H9 (cell line): ENCODE results near the gene BRSK1. TPM values are rescaled to one million over a fixed set of nuclear protein-coding genes. Genes with fewer than 3 reads are reported as not detected.

Source experiments
- DNase-seq: peaks from one replicate; pipeline ENCODE4 v3.0.0-alpha.2; 2017
- H2AFZ ChIP-seq: one replicate; pipeline ENCODE4 v1.6.1; 2013; ENCODE audit warnings: mild to moderate bottlenecking, low read length, control low read depth, moderate library complexity
- H2AK5ac ChIP-seq: 2 replicates; pipeline ENCODE4 v1.6.1; 2013; ENCODE audit warnings: low read length, control low read depth, mixed read lengths; ENCODE audit not compliant: insufficient read length
- H2BK120ac ChIP-seq: one replicate; pipeline ENCODE4 v1.6.1; 2013; ENCODE audit warnings: low read depth, mild to moderate bottlenecking, low read length, control low read depth, inconsistent platforms; ENCODE audit not compliant: poor library complexity, severe bottlenecking
- H2BK12ac ChIP-seq: 2 replicates; pipeline ENCODE4 v1.6.1; 2013; ENCODE audit warnings: low read length, control low read depth, mixed read lengths, low read depth; ENCODE audit not compliant: insufficient read length
- H2BK15ac ChIP-seq: 2 replicates; pipeline ENCODE4 v1.6.1; 2013; ENCODE audit warnings: low read depth, low read length, control low read depth
- H2BK20ac ChIP-seq: one replicate; pipeline ENCODE4 v1.6.1; 2013; ENCODE audit warnings: low read depth, mild to moderate bottlenecking, low read length, control low read depth, inconsistent platforms; ENCODE audit not compliant: poor library complexity, severe bottlenecking
- H2BK5ac ChIP-seq: 2 replicates; pipeline ENCODE4 v1.6.1; 2013; ENCODE audit warnings: low read length, control low read depth, mixed read lengths; ENCODE audit not compliant: insufficient read length
- H3K14ac ChIP-seq: 2 replicates; pipeline ENCODE4 v1.6.1; 2013; ENCODE audit warnings: low read length, control low read depth; ENCODE audit not compliant: insufficient read depth
- H3K18ac ChIP-seq: 2 replicates; pipeline ENCODE4 v1.6.1; 2013; ENCODE audit warnings: low read depth, mild to moderate bottlenecking, mixed read lengths, low read length, control low read depth; ENCODE audit not compliant: insufficient read length
- H3K23ac ChIP-seq: 2 replicates; pipeline ENCODE4 v1.6.1; 2013; ENCODE audit warnings: low read length, control low read depth, mixed read lengths, low read depth; ENCODE audit not compliant: insufficient read length
- H3K23me2 ChIP-seq: 2 replicates; pipeline ENCODE4 v1.6.1; 2013; ENCODE audit warnings: low read depth, mild to moderate bottlenecking, mixed read lengths, low read length, control low read depth; ENCODE audit not compliant: insufficient read length, poor library complexity, severe bottlenecking
- H3K27ac ChIP-seq: 2 replicates; pipeline ENCODE4 v1.5.1; 2013; ENCODE audit warnings: low read length, control low read depth, mixed read lengths, low read depth; ENCODE audit not compliant: insufficient read length
- H3K27me3 ChIP-seq: 2 replicates; pipeline ENCODE4 v1.6.1; 2013; ENCODE audit warnings: low read length, control low read depth, inconsistent platforms; ENCODE audit not compliant: insufficient read depth
- H3K4ac ChIP-seq: 2 replicates; pipeline ENCODE4 v1.6.1; 2013; ENCODE audit warnings: low read depth, mild to moderate bottlenecking, control low read depth, inconsistent platforms, low read length, moderate library complexity
- H3K4me1 ChIP-seq: 2 replicates; pipeline ENCODE4 v1.6.1; 2013; ENCODE audit warnings: low read length, control low read depth, inconsistent platforms; ENCODE audit not compliant: insufficient read depth
- H3K4me2 ChIP-seq: 2 replicates; pipeline ENCODE4 v1.6.1; 2013; ENCODE audit warnings: low read length, control low read depth, mixed read lengths; ENCODE audit not compliant: insufficient read length, insufficient read depth
- H3K56ac ChIP-seq: 2 replicates; pipeline ENCODE4 v1.6.1; 2013; ENCODE audit warnings: low read depth, mild to moderate bottlenecking, mixed read lengths, low read length, control low read depth; ENCODE audit not compliant: insufficient read length
- H3K79me1 ChIP-seq: 2 replicates; pipeline ENCODE4 v1.6.1; 2013; ENCODE audit warnings: low read depth, mild to moderate bottlenecking, moderate library complexity, low read length, control low read depth, inconsistent platforms; ENCODE audit not compliant: insufficient read depth, poor library complexity, severe bottlenecking
- H3K79me2 ChIP-seq: 2 replicates; pipeline ENCODE4 v1.6.1; 2013; ENCODE audit warnings: low read length, control low read depth, inconsistent platforms; ENCODE audit not compliant: insufficient read depth
- H3K9ac ChIP-seq: 2 replicates; pipeline ENCODE4 v1.6.1; 2013; ENCODE audit warnings: low read length, control low read depth, mixed read lengths; ENCODE audit not compliant: insufficient read length; ENCODE audit errors: extremely low read depth
- H3K9me3 ChIP-seq: one replicate; pipeline ENCODE4 v1.6.1; 2013; ENCODE audit warnings: low read depth, low read length, inconsistent platforms; ENCODE audit not compliant: control insufficient read depth
- H3T11ph ChIP-seq: one replicate; pipeline ENCODE4 v1.6.1; 2013; ENCODE audit warnings: mild to moderate bottlenecking, low read length, control low read depth, inconsistent platforms
- H4K20me1 ChIP-seq: one replicate; pipeline ENCODE4 v1.6.1; 2013; ENCODE audit not compliant: control insufficient read depth, insufficient read length, insufficient read depth
- H4K5ac ChIP-seq: 2 replicates; pipeline ENCODE4 v1.6.1; 2013; ENCODE audit warnings: low read depth, mild to moderate bottlenecking, mixed read lengths, low read length, control low read depth; ENCODE audit not compliant: insufficient read length
- H4K8ac ChIP-seq: replicated peaks from 2 replicates; pipeline ENCODE4 v1.6.1; 2013; ENCODE audit warnings: low read length, control low read depth, mixed read lengths, low read depth; ENCODE audit not compliant: insufficient read length
- H4K91ac ChIP-seq: 2 replicates; pipeline ENCODE4 v1.6.1; 2013; ENCODE audit warnings: low read depth, mild to moderate bottlenecking, moderate library complexity, mixed read lengths, low read length, control low read depth; ENCODE audit not compliant: insufficient read length
- H3K27ac Mint-ChIP-seq, 3 experiments: 2 replicates in 2 of 3; 3 replicates in 1 of 3; pipeline ENCODE4 v1.8.0; 2020 to 2021; ENCODE audit warnings: mixed read lengths in 3 of 3, mild to moderate bottlenecking in 1 of 3, moderate library complexity in 1 of 3
- H3K27me3 Mint-ChIP-seq: 2 replicates; pipeline ENCODE4 v1.8.0; 2021; ENCODE audit warnings: low read depth, mild to moderate bottlenecking, moderate library complexity, mixed read lengths
- H3K36me3 Mint-ChIP-seq, 3 experiments: 2 replicates in 2 of 3; 3 replicates in 1 of 3; pipeline ENCODE4 v1.8.0; 2020 to 2021; ENCODE audit warnings: low read depth in 3 of 3, mixed read lengths in 3 of 3; ENCODE audit not compliant: insufficient read depth in 1 of 3
- H3K4me1 Mint-ChIP-seq, 2 experiments: 2 replicates each; pipeline ENCODE4 v1.8.0; 2020; ENCODE audit warnings: mixed read lengths in 2 of 2
- H3K4me3 Mint-ChIP-seq, 2 experiments: 2 replicates in 1 of 2; 3 replicates in 1 of 2; pipeline ENCODE4 v1.8.0; 2020 to 2021; ENCODE audit warnings: mild to moderate bottlenecking in 2 of 2, mixed read lengths in 2 of 2, moderate library complexity in 1 of 2
- H3K9me3 Mint-ChIP-seq, 2 experiments: 2 replicates in 1 of 2; 3 replicates in 1 of 2; pipeline ENCODE4 v1.8.0; 2020; ENCODE audit warnings: mild to moderate bottlenecking in 2 of 2, mixed read lengths in 2 of 2, moderate library complexity in 1 of 2
- WGBS: extraction: QIAGEN DNeasy Blood & Tissue Kit; methylation state at CpG from one replicate; pipeline ENCODE4 v1.1.7; 2013; ENCODE audit warnings: missing lambda C conversion rate, low lambda C conversion rate, mixed read lengths; ENCODE audit not compliant: insufficient read length; ENCODE audit errors: extremely low coverage; 5-methylcytosine and 5-hydroxymethylcytosine counted together
- total RNA-seq: library from RNA; stranded (reverse); gene quantifications from 2 replicates; pipeline ENCODE4 v1.2.1, GENCODE V29; 2021
- TF ChIP-seq, protein P1 (sequence below): fragments of 200-600 bp; sonication (generic); conservative IDR thresholded peaks from 3 replicates; pipeline ENCODE4 v1.8.0; 2021; ENCODE audit warnings: antibody characterized with exemption, mild to moderate bottlenecking

BRSK1 gene
- total RNA-seq, 1 experiment from 2014 or later = 43.5 TPM

DNA sequence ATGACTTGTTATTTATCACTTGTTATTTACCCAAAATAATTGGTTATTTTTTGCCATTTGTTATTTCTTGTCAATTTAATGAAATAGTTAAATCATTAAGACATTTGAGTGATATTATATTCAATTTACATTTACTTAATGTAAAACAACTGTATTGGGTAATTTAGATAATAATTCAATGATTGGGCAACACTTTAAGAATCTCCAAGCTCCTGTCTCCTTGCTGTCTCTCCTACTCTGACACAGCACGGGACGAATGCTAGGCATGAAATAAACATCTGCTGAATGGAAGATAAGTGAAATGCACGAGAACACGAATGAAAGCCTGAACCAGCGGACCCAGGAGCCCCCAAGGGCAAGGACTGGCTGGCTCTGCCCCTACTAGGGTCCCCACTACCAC, 19.3 kb upstream of the BRSK1 start:
- Histone ChIP-seq H4K91ac (no peak overlapping the region), H3K9me3 (peaks cover 8% of the 10 kb centered on the region), H3K27ac (no peak overlapping the region), H2BK20ac (no peak overlapping the region), H2AFZ (no peak overlapping the region), H3K4ac (no peak overlapping the region), H3K4me2 (no peak overlapping the region), H3K27me3 (no peaks in the 10 kb centered on the region), H3K79me2 (no peaks in the 10 kb centered on the region), H2BK12ac (no peak overlapping the region), H3K4me1 (no peaks in the 10 kb centered on the region), H3K18ac (no peak overlapping the region), H2BK5ac (no peak overlapping the region), H4K5ac (no peak overlapping the region), H3K14ac (no peak overlapping the region), H4K20me1 (no peaks in the 10 kb centered on the region), H3K79me1 (no peaks in the 10 kb centered on the region), H2BK15ac (no peak overlapping the region), H2BK120ac (no peak overlapping the region), H3K56ac (no peak overlapping the region), H3K23me2 (no peaks in the 10 kb centered on the region), H3K23ac (no peak overlapping the region), H2AK5ac (no peak overlapping the region), H4K8ac (no peak overlapping the region), H3K9ac (no peak overlapping the region), H3T11ph (no peak overlapping the region)
- no peak for DNase-seq
- Mint-ChIP-seq H3K4me3 (no peak overlapping the region), H3K9me3 (peaks cover 8 to 10% of the 10 kb centered on the region in 2 experiments), H3K4me1 (peaks cover 4 to 13% of the 10 kb centered on the region in 2 experiments), H3K27me3 (no peaks in the 10 kb centered on the region), H3K36me3 (peaks cover 10 to 14% (median 12%) of the 10 kb centered on the region in 3 experiments), H3K27ac (no peak overlapping the region)
- WGBS = no CpG with 5 or more reads among the region's 5 CpGs
- TF ChIP-seq, protein P1, sequence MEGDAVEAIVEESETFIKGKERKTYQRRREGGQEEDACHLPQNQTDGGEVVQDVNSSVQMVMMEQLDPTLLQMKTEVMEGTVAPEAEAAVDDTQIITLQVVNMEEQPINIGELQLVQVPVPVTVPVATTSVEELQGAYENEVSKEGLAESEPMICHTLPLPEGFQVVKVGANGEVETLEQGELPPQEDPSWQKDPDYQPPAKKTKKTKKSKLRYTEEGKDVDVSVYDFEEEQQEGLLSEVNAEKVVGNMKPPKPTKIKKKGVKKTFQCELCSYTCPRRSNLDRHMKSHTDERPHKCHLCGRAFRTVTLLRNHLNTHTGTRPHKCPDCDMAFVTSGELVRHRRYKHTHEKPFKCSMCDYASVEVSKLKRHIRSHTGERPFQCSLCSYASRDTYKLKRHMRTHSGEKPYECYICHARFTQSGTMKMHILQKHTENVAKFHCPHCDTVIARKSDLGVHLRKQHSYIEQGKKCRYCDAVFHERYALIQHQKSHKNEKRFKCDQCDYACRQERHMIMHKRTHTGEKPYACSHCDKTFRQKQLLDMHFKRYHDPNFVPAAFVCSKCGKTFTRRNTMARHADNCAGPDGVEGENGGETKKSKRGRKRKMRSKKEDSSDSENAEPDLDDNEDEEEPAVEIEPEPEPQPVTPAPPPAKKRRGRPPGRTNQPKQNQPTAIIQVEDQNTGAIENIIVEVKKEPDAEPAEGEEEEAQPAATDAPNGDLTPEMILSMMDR = no peak
